ENCODE data around the gene DNASE1L1.

The DNASE1L1 gene

GRCh38 chrX:154380153-154380552 is 28.9 kb downstream of the DNASE1L1 start:
- no peak for TF ChIP-seq CTCF (IDR thresholded peaks at IDR 0.05; ENCODE audit: low read depth, low read length, missing control alignments)
- no peak for DNase-seq (ENCODE audit: extremely low read depth, low read depth)
- H3K4me3 ChIP-seq (replicated peaks; ENCODE audit: low read depth, low read length), result peak overlapping the region; percentile 74

GRCh38 chrX:154379569-154379951 is 29.5 kb downstream of the DNASE1L1 start:
- TF ChIP-seq CTCF (IDR thresholded peaks at IDR 0.05; ENCODE audit: low read depth, low read length, missing control alignments), result no peak
- DNase-seq (ENCODE audit: extremely low read depth, low read depth), result no peak
- H3K4me3 ChIP-seq (replicated peaks; ENCODE audit: low read depth, low read length), result peak overlapping the region; percentile 74

DNA sequence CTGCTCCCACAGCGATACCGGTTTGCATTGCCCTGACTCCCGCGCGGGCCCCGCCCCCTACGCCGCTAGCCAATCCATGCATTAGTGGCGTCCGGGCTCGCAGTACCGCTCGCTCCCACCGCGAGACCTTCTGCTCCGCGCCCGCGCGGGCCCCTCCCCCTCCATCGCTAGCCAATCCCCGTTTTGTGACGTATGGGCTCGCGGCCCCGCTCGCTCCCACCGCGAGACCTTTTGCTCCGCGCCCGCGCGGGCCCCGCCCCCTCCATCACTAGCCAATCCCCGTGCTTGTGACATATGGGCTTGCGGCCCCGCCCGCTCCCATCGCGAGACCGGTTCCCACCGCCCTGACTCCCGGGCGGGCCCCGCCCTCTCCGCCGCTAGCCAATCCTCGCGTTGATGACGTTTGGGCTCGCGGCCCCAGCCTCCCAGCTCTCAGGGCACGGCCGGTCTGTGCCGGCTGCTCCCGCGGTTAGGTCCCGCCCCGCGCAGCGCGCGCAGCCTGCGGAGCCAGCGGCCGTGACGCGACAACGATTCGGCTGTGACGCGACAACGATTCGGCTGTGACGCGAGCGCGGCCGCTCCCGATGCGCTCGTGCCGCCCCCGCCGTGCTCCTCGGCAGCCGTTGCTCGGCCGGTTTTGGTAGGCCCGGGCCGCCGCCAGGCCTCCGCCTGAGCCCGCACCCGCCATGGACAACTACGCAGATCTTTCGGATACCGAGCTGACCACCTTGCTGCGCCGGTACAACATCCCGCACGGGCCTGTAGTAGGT is 30.1 kb downstream of the DNASE1L1 start, which contains the start of gene EMD:
Gene EMD, plus strand, starts transcription at position 497 of the 770 bp plus-strand sequence. Its CDS starts 190 bp downstream, at position 687.
- peak within 1 kb of the TSS; percentile 74 for H3K4me3 ChIP-seq (replicated peaks; ENCODE audit: low read depth, low read length)
- TF ChIP-seq CTCF (IDR thresholded peaks at IDR 0.05; ENCODE audit: low read depth, low read length, missing control alignments), result no peak
- DNase-seq (ENCODE audit: extremely low read depth, low read depth), result peak; percentile 85

DNA sequence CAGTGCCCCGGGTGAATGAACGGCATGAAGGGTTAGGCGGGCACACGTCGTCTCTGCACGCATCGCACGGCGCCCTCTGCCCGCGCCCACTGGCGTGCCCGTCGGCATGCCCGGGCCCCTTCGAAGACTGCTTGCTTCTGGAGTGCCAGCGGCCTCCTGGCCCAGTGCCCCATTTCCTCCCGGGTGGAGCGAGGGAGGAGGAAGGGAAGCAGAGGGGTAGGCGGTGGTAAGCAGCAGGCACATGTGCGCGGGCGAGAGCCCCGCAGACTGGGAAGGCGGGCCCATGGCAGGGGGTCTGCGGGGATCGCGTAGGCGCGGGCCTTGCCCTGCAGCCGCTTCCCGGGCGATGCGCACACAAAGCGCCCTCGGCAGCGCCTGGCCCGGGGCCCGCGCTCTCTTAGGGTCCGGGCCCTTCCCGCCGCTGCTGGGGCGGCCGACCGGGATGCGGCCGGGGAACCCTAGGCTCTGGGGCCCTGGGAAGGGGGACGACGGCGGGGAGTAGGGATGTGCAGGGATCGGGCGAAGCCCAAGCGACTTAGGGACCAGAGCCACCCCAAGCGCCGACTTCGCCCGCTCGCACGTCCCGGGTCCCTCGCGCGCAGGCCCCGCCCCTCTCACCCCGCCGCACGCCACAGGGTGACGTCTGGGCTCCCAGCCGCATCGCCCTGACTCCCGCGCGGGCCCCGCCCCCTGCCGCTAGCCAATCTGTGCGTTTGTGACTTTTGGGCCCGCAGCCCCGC is 30.8 kb downstream of the DNASE1L1 start:
- peak overlapping the region; percentile 45 for H3K4me3 ChIP-seq (replicated peaks; ENCODE audit: low read depth, low read length)
- no peak for TF ChIP-seq CTCF (IDR thresholded peaks at IDR 0.05; ENCODE audit: low read depth, low read length, missing control alignments)
- DNase-seq (ENCODE audit: extremely low read depth, low read depth), result no peak

DNA sequence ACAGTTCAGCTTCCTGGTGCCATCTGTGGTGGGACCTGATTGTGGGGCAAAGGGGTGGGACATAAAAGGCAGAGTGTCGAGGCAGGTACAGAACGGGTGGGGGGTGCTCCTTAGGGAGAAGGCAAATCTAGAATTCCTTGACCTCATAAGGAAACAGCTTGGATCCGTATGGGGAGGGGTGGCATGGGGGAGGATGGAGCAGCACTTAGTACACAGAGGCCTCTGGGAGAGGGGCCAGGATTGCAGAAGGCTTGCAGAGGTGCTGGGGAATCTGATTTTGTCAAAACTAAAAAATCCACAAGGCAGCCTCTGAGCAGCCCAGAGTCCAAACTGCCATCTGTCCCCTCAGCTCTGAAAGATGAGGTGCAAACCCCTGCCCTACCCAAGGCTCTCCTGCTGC is 32.3 kb downstream of the DNASE1L1 start:
- no peak for TF ChIP-seq CTCF (IDR thresholded peaks at IDR 0.05; ENCODE audit: low read depth, low read length, missing control alignments)
- H3K4me3 ChIP-seq (replicated peaks; ENCODE audit: low read depth, low read length), result no peak overlapping the region
- DNase-seq (ENCODE audit: extremely low read depth, low read depth), result no peak

- TF ChIP-seq CTCF (IDR thresholded peaks at IDR 0.05; ENCODE audit: low read depth, low read length, missing control alignments), result no peak
- H3K4me3 ChIP-seq (replicated peaks; ENCODE audit: low read depth, low read length), result peak overlapping the region; percentile 26
- DNase-seq (ENCODE audit: extremely low read depth, low read depth), result no peak
Observed at GRCh38 chrX:154375156-154375504, 33.9 kb downstream of the DNASE1L1 start.

Measured in HFF-Myc (cell line).